Progenitor cell of endocrine pancreas (in vitro differentiated cells): ENCODE results near the gene USE1. TPM values are rescaled to one million over a fixed set of nuclear protein-coding genes. Genes with fewer than 3 reads are reported as not detected.

Experiments used
- DNase-seq: peaks from one replicate; pipeline ENCODE4 v3.0.0; 2021; ENCODE audit warnings: low spot score; ENCODE audit not compliant: unreplicated experiment
- H3K27ac Mint-ChIP-seq: 2 replicates; pipeline ENCODE4 v1.8.0; 2021; ENCODE audit warnings: mild to moderate bottlenecking, moderate library complexity, mixed read lengths
- H3K27me3 Mint-ChIP-seq: 2 replicates; pipeline ENCODE4 v1.8.0; 2021; ENCODE audit warnings: mixed read lengths
- H3K36me3 Mint-ChIP-seq: 2 replicates; pipeline ENCODE4 v1.8.0; 2022; ENCODE audit warnings: mixed read lengths; ENCODE audit not compliant: insufficient read depth
- H3K4me1 Mint-ChIP-seq: 2 replicates; pipeline ENCODE4 v1.8.0; 2021; ENCODE audit warnings: low read depth, mixed read lengths
- H3K4me3 Mint-ChIP-seq: 2 replicates; pipeline ENCODE4 v1.8.0; 2021; ENCODE audit warnings: low read depth, mild to moderate bottlenecking, moderate library complexity, mixed read lengths
- H3K9me3 Mint-ChIP-seq: 2 replicates; pipeline ENCODE4 v1.8.0; 2021; ENCODE audit warnings: low read depth, mixed read lengths
- total RNA-seq: library from RNA; stranded (reverse); gene quantifications from 2 replicates; pipeline ENCODE4 v1.2.1, GENCODE V29; 2021
- TF ChIP-seq, protein P1 (sequence below): fragments of 200-600 bp; sonication (generic); IDR thresholded peaks from one replicate; pipeline ENCODE4 v1.5.0; 2021; ENCODE audit warnings: antibody characterized with exemption, mild to moderate bottlenecking; ENCODE audit not compliant: unreplicated experiment

USE1 gene
- total RNA-seq, 1 donor from 2014 or later = 27.2 TPM

DNA sequence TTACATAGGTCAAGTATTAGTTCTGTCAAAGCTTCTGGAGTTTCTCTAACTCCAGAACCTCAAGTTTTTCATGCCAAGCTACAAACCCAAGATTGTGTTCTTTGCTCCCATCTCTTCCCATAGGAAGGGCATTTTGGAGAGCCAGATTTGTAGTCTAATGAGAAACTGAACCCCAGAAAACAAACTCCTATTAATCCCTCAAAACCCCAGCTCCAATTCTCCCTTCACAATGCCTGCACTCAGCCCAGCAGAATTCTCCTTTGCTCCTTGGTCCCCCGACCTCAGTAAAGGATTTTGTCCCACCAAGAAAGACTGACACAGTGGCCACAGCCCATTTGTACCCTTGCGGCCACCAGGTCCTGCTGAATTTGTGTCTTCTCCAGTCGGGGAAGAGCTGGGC, 41.0 kb downstream of the USE1 start:
- no peak for DNase-seq
- Mint-ChIP-seq H3K27ac (no peak overlapping the region), H3K27me3 (peaks cover 3% of the 10 kb centered on the region), H3K36me3 (no peaks in the 10 kb centered on the region), H3K4me1 (peaks cover 2% of the 10 kb centered on the region), H3K9me3 (no peaks in the 10 kb centered on the region), H3K4me3 (no peak overlapping the region)
- TF ChIP-seq, protein P1, sequence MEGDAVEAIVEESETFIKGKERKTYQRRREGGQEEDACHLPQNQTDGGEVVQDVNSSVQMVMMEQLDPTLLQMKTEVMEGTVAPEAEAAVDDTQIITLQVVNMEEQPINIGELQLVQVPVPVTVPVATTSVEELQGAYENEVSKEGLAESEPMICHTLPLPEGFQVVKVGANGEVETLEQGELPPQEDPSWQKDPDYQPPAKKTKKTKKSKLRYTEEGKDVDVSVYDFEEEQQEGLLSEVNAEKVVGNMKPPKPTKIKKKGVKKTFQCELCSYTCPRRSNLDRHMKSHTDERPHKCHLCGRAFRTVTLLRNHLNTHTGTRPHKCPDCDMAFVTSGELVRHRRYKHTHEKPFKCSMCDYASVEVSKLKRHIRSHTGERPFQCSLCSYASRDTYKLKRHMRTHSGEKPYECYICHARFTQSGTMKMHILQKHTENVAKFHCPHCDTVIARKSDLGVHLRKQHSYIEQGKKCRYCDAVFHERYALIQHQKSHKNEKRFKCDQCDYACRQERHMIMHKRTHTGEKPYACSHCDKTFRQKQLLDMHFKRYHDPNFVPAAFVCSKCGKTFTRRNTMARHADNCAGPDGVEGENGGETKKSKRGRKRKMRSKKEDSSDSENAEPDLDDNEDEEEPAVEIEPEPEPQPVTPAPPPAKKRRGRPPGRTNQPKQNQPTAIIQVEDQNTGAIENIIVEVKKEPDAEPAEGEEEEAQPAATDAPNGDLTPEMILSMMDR = no peak

DNA sequence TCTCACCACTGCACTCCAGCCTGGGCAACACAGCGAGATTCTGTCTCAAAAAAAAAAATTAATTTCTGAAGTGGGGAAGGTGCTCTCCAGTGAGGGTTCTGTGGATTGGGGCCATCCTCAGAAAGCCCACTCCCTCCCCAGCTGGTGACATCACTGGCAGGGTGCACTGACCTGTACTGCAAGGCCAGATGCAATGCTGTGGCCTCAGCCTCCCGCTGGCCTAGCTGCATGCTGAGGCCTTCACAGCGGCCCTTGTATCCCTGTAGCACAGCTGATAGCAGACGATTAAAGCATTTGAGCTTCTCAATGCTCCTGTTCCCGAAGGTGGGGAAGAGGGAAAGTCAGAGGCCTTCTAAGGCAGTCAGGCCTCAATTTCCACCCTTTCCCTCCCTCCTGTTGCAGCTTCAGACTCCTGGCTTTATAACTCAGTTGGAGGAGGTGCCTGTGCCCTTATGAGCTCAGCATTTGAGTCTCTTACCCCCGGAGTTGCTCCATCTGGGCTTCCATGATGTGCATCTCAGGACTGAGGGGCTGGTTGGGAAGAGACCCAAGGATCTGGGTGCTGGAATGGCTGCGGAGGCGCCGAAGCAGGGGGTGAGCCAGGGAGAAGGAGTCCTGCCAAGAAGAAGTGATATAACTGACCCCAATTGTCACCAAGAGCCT, 44.1 kb downstream of the USE1 start:
- H3K4me1 Mint-ChIP-seq = peaks cover 2% of the 10 kb centered on the region
- TF ChIP-seq, protein P1 = no peak
- no peaks in the 10 kb centered on the region for H3K9me3 Mint-ChIP-seq
- H3K36me3 Mint-ChIP-seq = no peaks in the 10 kb centered on the region
- H3K27ac Mint-ChIP-seq = no peak overlapping the region
- H3K27me3 Mint-ChIP-seq = peaks cover 3% of the 10 kb centered on the region
- DNase-seq = no peak
- no peak overlapping the region for H3K4me3 Mint-ChIP-seq

DNA sequence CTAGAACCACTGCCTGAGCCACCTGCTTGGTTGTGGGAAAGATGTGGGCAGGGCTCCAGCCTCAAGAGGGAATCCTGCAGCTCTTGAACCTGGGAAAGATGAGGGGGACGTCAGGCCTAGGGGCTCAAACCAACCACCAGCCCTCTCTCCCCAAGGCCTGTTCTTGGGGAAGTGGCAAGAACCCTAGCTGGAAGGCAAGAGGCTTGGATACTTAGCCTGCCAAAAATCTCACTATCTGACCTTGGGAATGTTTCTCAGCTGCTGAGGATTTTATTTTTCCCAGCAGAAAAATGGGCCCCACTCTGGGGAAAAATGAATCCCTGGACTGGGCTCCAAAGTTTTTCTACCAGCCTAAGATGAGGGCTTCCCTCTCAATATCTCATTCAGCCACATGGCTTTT, 44.8 kb downstream of the USE1 start:
- Mint-ChIP-seq H3K9me3 (no peaks in the 10 kb centered on the region), H3K4me1 (peaks cover 2% of the 10 kb centered on the region), H3K4me3 (no peak overlapping the region), H3K27ac (no peak overlapping the region), H3K27me3 (peaks cover 3% of the 10 kb centered on the region), H3K36me3 (no peaks in the 10 kb centered on the region)
- TF ChIP-seq, protein P1 = no peak
- no peak for DNase-seq

DNA sequence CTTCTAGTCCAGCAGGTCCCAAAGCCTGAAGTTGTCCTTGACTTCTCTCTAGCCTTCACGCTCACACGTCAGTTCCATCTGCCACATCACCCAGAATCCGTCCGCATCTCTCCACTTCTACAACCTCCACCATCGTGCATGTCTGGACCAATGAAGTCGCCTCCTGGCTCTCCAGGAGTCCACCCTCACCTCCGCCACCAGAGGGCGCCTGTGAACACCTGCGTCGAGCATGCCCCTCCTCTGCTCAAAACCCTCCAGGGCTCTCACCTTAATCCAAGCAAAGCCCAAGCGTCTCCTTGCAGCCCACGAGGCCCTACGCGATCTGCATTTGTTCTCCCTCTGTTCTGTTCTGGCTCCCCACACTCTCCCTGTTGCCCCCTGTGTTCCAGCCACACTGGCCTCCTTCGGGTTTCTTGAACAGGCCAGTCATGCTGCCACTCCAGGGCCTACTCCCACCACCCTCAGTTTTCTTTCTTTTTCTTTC, 45.7 kb downstream of the USE1 start:
- H3K4me1 Mint-ChIP-seq = no peaks in the 10 kb centered on the region
- no peaks in the 10 kb centered on the region for H3K36me3 Mint-ChIP-seq
- peaks cover 3% of the 10 kb centered on the region for H3K27me3 Mint-ChIP-seq
- DNase-seq = peak; percentile 85
- TF ChIP-seq, protein P1 = peak; percentile 97
- H3K4me3 Mint-ChIP-seq = no peak overlapping the region
- H3K27ac Mint-ChIP-seq = peak overlapping the region; percentile 27
- H3K9me3 Mint-ChIP-seq = no peaks in the 10 kb centered on the region

DNA sequence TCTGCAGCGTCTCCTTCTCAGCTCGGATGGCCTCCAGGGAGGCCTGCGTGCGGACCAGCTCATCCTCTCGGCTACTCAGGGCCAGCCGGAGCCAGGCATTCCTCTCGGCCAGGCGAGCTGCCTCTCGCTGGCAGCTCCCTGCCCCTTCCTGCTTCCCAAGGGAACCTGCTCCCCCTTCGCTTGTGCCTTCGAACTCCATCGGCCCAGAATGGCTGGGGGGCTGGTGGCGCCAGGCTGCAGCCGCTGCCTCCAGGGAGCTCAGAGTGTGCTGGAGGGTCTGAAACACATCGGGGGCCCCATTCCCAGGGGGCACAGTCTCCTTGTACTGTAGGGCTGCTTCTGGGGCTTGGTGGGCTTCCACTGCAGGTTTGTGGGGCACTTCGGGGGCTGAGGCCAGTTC, 47.4 kb downstream of the USE1 start:
- H3K27me3 Mint-ChIP-seq = peaks cover 3% of the 10 kb centered on the region
- H3K4me3 Mint-ChIP-seq = no peak overlapping the region
- no peak overlapping the region for H3K27ac Mint-ChIP-seq
- peaks cover 1% of the 10 kb centered on the region for H3K4me1 Mint-ChIP-seq
- TF ChIP-seq, protein P1 = no peak
- no peaks in the 10 kb centered on the region for H3K36me3 Mint-ChIP-seq
- DNase-seq = no peak
- H3K9me3 Mint-ChIP-seq = peaks cover 4% of the 10 kb centered on the region
